Loucy (cell line): ENCODE results near the gene RHOA.

Experiments used
- CTCF ChIP-seq: fragments of 200-600 bp; sonication (generic); conservative IDR thresholded peaks from 2 replicates; pipeline ENCODE4 v1.5.1; 2014; ENCODE audit warnings: mild to moderate bottlenecking, antibody characterized with exemption, low read length
- EZH2phosphoT487 ChIP-seq: fragments of 200-600 bp; IDR thresholded peaks from 2 replicates; pipeline ENCODE4 v1.6.1; 2018; ENCODE audit warnings: antibody characterized with exemption, mild to moderate bottlenecking, moderate library complexity, borderline replicate concordance

GRCh38 chr3:49341996-49342395, 69.8 kb downstream of the RHOA start:
- TF ChIP-seq CTCF (no peak), EZH2phosphoT487 (no peak)
